Common myeloid progenitor, CD34-positive (primary cell): ENCODE measurements around the gene FBL.
"Not testable (repeated sequence)": the region's sequence is repeated elsewhere in the genome, so short reads cannot be mapped to it uniquely, and the experiment has no call there.

Experiments used
- CTCF ChIA-PET: fragments of 350-600 bp; sonication (Branson Sonifier 250); formaldehyde crosslinking; loops from one replicate; lab custom pipeline; 2021; ENCODE audit warnings: antibody characterized with exemption; lab: Charles Lee
- POLR2A ChIA-PET: fragments of 350-600 bp; sonication (Branson Sonifier 250); formaldehyde crosslinking; loops from one replicate; lab custom pipeline; 2021; ENCODE audit warnings: antibody characterized with exemption; lab: Charles Lee
- DNase-seq, 3 donors: peaks; one replicate each; pipeline versions ENCODE4 v3.0.0 to v3.0.0-alpha.2; 2013
- H3K27ac ChIP-seq, 2 experiments: 1 replicate in 1 of 2; 2 replicates in 1 of 2; pipeline ENCODE4 v1.7.0; 2013; ENCODE audit warnings: inconsistent platforms in 2 of 2, low read length in 2 of 2, mild to moderate bottlenecking in 2 of 2, low read depth in 1 of 2, moderate library complexity in 1 of 2; ENCODE audit not compliant: severe bottlenecking in 2 of 2, insufficient read depth in 1 of 2, poor library complexity in 1 of 2
- H3K27me3 ChIP-seq, 5 experiments: replicated peaks in 2 of 5; 1 replicate in 3 of 5; 2 replicates in 2 of 5; pipeline versions ENCODE4 v1.6.1 to v1.7.0; 2013; ENCODE audit warnings: low read length in 4 of 5, mild to moderate bottlenecking in 2 of 5, moderate library complexity in 2 of 5, inconsistent platforms in 1 of 5; ENCODE audit not compliant: insufficient read depth in 5 of 5, control insufficient read depth in 4 of 5
- H3K36me3 ChIP-seq, 4 experiments: 1 replicate in 2 of 4; 2 replicates in 2 of 4; pipeline versions ENCODE4 v1.6.1 to v1.7.0; 2013; ENCODE audit warnings: low read length in 3 of 4, control low read depth in 1 of 4, mild to moderate bottlenecking in 1 of 4; ENCODE audit not compliant: control insufficient read depth in 4 of 4, insufficient read depth in 4 of 4
- H3K4me1 ChIP-seq, 4 experiments: 1 replicate in 3 of 4; 2 replicates in 1 of 4; pipeline versions ENCODE4 v1.6.1 to v1.7.1; 2013; ENCODE audit warnings: low read length in 3 of 4, mild to moderate bottlenecking in 3 of 4, control low read depth in 1 of 4, inconsistent platforms in 1 of 4, moderate library complexity in 1 of 4; ENCODE audit not compliant: control insufficient read depth in 4 of 4, insufficient read depth in 4 of 4; ENCODE audit errors: control extremely low read depth in 1 of 4
- H3K4me3 ChIP-seq, 7 experiments: 1 replicate in 4 of 7; 2 replicates in 3 of 7; pipeline versions ENCODE4 v1.5.1 to v1.7.0; 2013; ENCODE audit warnings: mild to moderate bottlenecking in 7 of 7, low read length in 6 of 7, moderate library complexity in 6 of 7, inconsistent platforms in 2 of 7, low read depth in 2 of 7, control low read depth in 1 of 7; ENCODE audit not compliant: insufficient read depth in 4 of 7, control insufficient read depth in 1 of 7; ENCODE audit errors: extremely low read depth in 1 of 7
- H3K9me3 ChIP-seq, 5 experiments: 1 replicate in 4 of 5; 2 replicates in 1 of 5; pipeline versions ENCODE4 v1.6.1 to v1.7.1; 2013; ENCODE audit warnings: low read length in 4 of 5, mild to moderate bottlenecking in 2 of 5, inconsistent platforms in 1 of 5, low read depth in 1 of 5, moderate library complexity in 1 of 5; ENCODE audit not compliant: control insufficient read depth in 4 of 5, insufficient read depth in 2 of 5; ENCODE audit errors: control extremely low read depth in 1 of 5
- WGBS: methylation state at CpG from one replicate; pipeline ENCODE4 v1.1.5; 2013; ENCODE audit not compliant: insufficient coverage; 5-methylcytosine and 5-hydroxymethylcytosine counted together

FBL gene

DNA sequence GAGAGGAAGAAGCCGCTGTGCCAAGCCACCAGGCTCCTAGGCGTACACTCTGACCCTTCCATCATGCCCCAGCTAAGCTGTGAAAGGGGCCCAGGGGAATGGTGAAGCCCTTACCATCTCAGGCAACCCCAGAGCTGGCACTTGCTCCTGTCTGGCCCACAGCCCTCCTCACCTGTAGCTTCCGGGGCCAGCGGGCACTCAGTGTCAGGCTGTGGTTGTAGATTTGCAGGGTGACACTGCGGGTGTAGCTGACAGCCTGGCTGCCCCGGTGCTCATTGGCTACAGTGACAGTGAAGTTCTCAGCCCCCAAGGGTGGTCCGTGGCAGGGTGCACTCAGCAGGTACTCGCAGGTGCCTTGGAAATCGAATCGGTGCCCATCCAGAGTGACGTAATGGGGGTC, 30.3 kb upstream of the FBL start:
- H3K36me3 ChIP-seq, H3K4me1 ChIP-seq, H3K9me3 ChIP-seq, CTCF ChIA-PET, H3K4me3 ChIP-seq, DNase-seq, H3K27ac ChIP-seq, POLR2A ChIA-PET: not testable (repeated sequence)
- WGBS = no CpG with 5 or more reads among the region's 11 CpGs
- peaks cover 0 to 10% (median 0%) of the 10 kb centered on the region in 5 experiments for H3K27me3 ChIP-seq

DNA sequence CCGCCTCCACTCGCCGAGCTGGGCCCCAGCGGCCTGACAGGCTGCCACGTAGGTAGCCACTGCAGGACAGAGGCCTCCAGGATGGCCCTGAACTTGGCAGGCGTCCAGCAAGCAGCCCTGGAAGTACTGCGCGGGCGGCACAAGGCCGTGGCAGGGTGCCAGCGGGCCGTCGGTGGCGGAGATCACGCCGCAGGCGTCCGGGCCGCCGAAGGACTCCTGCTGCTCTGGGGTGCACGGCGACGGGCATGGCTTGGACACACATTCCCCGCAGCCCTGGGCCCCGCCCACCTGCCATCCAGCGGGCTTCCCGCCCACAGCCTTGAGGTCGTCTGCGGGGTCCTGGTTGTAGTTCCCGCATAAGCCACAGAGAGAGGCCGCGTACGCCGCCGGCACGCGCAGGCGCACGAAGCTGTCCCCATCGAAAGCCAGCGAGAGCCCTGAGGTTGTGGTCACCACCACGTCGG, 29.3 kb upstream of the FBL start:
- peaks cover 0 to 10% (median 0%) of the 10 kb centered on the region in 5 experiments for H3K27me3 ChIP-seq
- POLR2A ChIA-PET, H3K27ac ChIP-seq, H3K4me3 ChIP-seq, CTCF ChIA-PET, DNase-seq, H3K4me1 ChIP-seq, H3K9me3 ChIP-seq, H3K36me3 ChIP-seq: not testable (repeated sequence)
- 75% methylated on average over 24 of the region's 43 CpGs for WGBS

DNA sequence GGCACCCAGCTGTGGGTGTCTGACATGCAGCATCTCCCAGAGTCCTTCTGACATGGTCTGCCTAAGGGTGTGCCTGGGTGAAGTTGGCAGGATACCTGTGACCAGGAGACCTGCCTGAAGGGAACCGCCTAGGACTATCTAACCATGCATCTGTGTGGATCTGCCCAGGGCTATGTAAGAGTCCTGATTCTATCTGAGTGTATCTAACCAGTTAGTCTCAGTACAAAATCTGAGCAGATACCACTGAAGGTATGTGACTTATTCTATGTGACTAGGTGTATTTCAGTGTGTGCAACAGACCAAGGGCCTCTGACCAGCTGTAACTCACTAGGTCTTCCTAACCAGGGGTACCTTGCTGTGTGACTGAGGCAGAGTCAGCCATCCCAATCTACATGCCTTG, 28.2 kb upstream of the FBL start:
- 93% methylated on average over 1 of the region's 1 CpG for WGBS
- CTCF ChIA-PET = no interaction called here
- no peak overlapping the region for H3K27ac ChIP-seq
- no peaks in the 10 kb centered on the region for H3K9me3 ChIP-seq
- H3K4me3 ChIP-seq = no peak overlapping the region
- peaks cover 0 to 10% (median 0%) of the 10 kb centered on the region in 5 experiments for H3K27me3 ChIP-seq
- DNase-seq = no peak
- POLR2A ChIA-PET = no interaction called here
- H3K36me3 ChIP-seq = no peaks in the 10 kb centered on the region
- no peaks in the 10 kb centered on the region for H3K4me1 ChIP-seq

DNA sequence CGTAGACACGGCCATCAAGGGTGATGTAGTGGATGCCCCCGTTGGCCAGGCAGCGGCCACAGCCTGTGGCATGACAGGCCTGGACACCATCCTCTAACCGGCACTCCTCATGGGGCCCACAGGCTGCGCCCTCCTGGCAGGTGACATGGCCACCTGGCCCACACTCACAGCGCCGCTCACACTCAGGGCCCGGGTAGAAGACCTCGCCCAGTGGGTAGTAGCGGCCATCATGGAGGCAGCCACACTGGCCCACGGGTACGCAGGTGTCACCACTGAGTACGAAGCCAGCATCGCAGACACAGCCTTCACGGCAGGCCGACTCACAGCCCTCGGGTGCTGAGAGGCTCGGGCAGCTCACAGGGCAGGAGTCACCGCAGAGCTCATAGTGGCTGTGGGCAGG, 27.2 kb upstream of the FBL start:
- H3K27me3 ChIP-seq = peaks cover 0 to 7% (median 0%) of the 10 kb centered on the region in 5 experiments

DNA sequence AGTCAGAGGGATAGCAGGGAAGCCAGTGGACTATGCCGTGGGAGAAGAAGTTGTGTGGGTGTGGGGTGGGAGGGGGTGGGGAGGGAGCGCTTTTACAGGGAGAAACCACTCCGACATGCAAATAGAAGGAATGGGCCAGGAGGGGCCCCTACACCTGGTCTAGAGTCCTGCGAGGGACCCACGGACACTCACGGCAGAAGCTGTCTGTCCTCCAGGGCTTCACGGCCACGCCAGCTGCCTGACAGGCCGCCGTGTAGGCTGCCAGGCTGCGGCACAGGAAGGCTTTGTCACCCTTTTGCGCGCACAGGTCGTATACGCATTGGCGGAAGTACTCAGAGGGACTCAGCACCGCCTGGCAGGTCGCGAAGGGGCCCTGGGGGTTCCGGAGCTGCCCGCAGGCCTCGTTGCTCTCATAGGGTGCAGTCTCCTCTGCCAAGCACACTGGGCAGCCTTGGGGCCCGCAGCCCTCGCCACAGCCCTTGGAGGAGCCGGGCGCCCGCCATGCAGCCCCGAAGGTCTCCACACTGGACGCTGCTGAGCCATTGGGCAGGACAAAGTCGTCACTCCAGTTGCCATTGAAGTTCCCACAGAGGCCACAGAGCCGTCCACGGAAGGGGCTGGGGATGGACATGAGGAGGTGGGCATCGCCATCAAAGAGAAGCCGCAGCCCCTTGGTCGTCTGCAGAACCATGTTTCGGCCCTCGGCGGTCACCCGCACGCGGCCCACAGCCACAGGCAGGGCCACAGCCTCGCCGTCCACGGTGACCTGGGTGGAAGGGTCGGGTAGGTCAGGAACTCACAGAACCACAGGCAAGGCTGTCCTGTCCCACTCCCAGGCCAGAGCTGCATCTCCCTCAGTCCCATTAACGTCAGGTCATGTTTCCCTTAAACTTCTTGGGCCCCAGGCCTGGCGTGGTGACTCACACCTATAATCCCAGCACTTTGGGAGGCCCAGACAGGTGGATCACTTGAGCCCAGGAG, 26.0 kb upstream of the FBL start:
- H3K36me3 ChIP-seq = no peaks in the 10 kb centered on the region
- H3K9me3 ChIP-seq = no peaks in the 10 kb centered on the region
- H3K4me3 ChIP-seq = no peak overlapping the region
- no peaks in the 10 kb centered on the region for H3K4me1 ChIP-seq
- POLR2A ChIA-PET = no interaction called here
- DNase-seq = no peak
- CTCF ChIA-PET = no interaction called here
- no peak overlapping the region for H3K27ac ChIP-seq
- WGBS = 94% methylated on average over 45 of the region's 47 CpGs
- H3K27me3 ChIP-seq = peaks cover 0 to 3% (median 0%) of the 10 kb centered on the region in 5 experiments

More for the DNA sequence above, 27.2 kb upstream of the FBL start:
- ChIA-PET CTCF (no interaction called here), POLR2A (no interaction called here)
- Histone ChIP-seq H3K4me1 (no peaks in the 10 kb centered on the region), H3K4me3 (no peak overlapping the region), H3K36me3 (no peaks in the 10 kb centered on the region), H3K9me3 (no peaks in the 10 kb centered on the region), H3K27ac (no peak overlapping the region)
- DNase-seq = no peak
- WGBS = 95% methylated on average over 19 of the region's 20 CpGs

DNA sequence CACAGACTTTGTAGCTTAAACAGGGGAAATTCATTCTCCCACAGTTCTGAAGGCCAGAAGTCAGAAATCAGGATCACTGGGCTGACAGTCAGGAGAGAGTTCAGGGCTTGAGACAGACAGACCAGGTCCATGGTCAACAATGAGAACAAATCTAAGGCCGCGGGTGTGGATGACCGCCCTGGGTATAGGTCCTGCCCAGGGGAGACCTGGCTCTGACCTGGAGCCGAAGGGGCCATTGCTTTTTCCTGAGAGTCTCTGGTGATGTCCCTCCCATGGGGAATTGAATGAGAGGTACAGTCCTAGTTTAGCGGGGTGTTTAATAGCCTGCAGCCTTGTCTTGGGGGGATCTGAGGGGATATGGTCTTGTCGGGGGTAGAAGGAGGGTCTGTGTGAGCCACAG, 25.2 kb upstream of the FBL start:
- POLR2A ChIA-PET = no interaction called here
- peaks cover 0 to 4% (median 0%) of the 10 kb centered on the region in 5 experiments for H3K27me3 ChIP-seq
- DNase-seq = no peak
- H3K9me3 ChIP-seq = no peaks in the 10 kb centered on the region
- H3K4me3 ChIP-seq = no peak overlapping the region
- H3K27ac ChIP-seq = no peak overlapping the region
- CTCF ChIA-PET = no interaction called here
- no peaks in the 10 kb centered on the region for H3K4me1 ChIP-seq
- no peaks in the 10 kb centered on the region for H3K36me3 ChIP-seq
- WGBS = 100% methylated on average over 4 of the region's 6 CpGs
